ENCODE data around the gene LAYN. TPM values are rescaled to one million over a fixed set of nuclear protein-coding genes. Genes with fewer than 3 reads are reported as not detected.

The LAYN gene
- total RNA-seq, result 2.8 TPM
- long read RNA-seq, transcript LAYN-201 (7 exons, 2,066 nt), result major isoform, 5 of 7 reads
- long read RNA-seq, partial matches to known transcripts, result 2 of 7 reads
- long read RNA-seq, other reads (novel, unspliced or antisense), result 0 of 7 reads

GRCh38 chr11:111540114-111540936 is at the start of gene LAYN:
TSS of gene LAYN (plus strand) at chr11:111540720. CDS start at chr11:111540844, 124 bp downstream.
- peak within 1 kb of the TSS; percentile 72 for H3K4me3 ChIP-seq
- H3K36me3 ChIP-seq, result no peaks in the 10 kb centered on the region
- no peaks in the 10 kb centered on the region for H3K9me3 ChIP-seq (replicated peaks)
- peak; percentile 46 for DNase-seq
- peaks cover 47% of the 10 kb centered on the region for H3K27me3 ChIP-seq (ENCODE audit: low read depth)
- no peak for TF ChIP-seq CTCF (IDR thresholded peaks at IDR 0.05; ENCODE audit: borderline replicate concordance)
- H3K4me1 ChIP-seq, result peaks cover 31% of the 10 kb centered on the region
- intact Hi-C loops (cut with micrococcal nuclease), result no loop called here
- peak within 1 kb of the TSS; percentile 75 for H3K27ac ChIP-seq (replicated peaks)

GRCh38 chr11:111494040-111494439 is 46.5 kb upstream of the LAYN start:
- no peaks in the 10 kb centered on the region for H3K4me1 ChIP-seq
- no peaks in the 10 kb centered on the region for H3K36me3 ChIP-seq
- H3K27me3 ChIP-seq (ENCODE audit: low read depth), result peaks cover 6% of the 10 kb centered on the region
- no peak overlapping the region for H3K27ac ChIP-seq (replicated peaks)
- DNase-seq, result no peak
- no peaks in the 10 kb centered on the region for H3K9me3 ChIP-seq (replicated peaks)
- TF ChIP-seq CTCF (IDR thresholded peaks at IDR 0.05; ENCODE audit: borderline replicate concordance), result no peak
- intact Hi-C loops (cut with micrococcal nuclease), result no loop called here
- no peak overlapping the region for H3K4me3 ChIP-seq

- Histone ChIP-seq H3K27me3 (ENCODE audit: low read depth) (peaks cover 3% of the 10 kb centered on the region), H3K4me3 (no peak overlapping the region), H3K27ac (replicated peaks) (no peak overlapping the region), H3K9me3 (replicated peaks) (no peaks in the 10 kb centered on the region), H3K36me3 (no peaks in the 10 kb centered on the region), H3K4me1 (no peaks in the 10 kb centered on the region)
- no peak for TF ChIP-seq CTCF (IDR thresholded peaks at IDR 0.05; ENCODE audit: borderline replicate concordance)
- DNase-seq, result no peak
- intact Hi-C loops (cut with micrococcal nuclease), result no loop called here
Measured at GRCh38 chr11:111499483-111499882, 41.0 kb upstream of the LAYN start.

- no peak for DNase-seq
- H3K36me3 ChIP-seq, result no peaks in the 10 kb centered on the region
- peaks cover 3% of the 10 kb centered on the region for H3K27me3 ChIP-seq (ENCODE audit: low read depth)
- H3K4me1 ChIP-seq, result no peaks in the 10 kb centered on the region
- TF ChIP-seq CTCF (IDR thresholded peaks at IDR 0.05; ENCODE audit: borderline replicate concordance), result no peak
- no peak overlapping the region for H3K4me3 ChIP-seq
- intact Hi-C loops (cut with micrococcal nuclease), result no loop called here
- no peak overlapping the region for H3K27ac ChIP-seq (replicated peaks)
- H3K9me3 ChIP-seq (replicated peaks), result no peaks in the 10 kb centered on the region
Measured at GRCh38 chr11:111500481-111500880, 40.0 kb upstream of the LAYN start.

- H3K27me3 ChIP-seq (ENCODE audit: low read depth), result peaks cover 3% of the 10 kb centered on the region
- H3K4me3 ChIP-seq, result no peak overlapping the region
- H3K9me3 ChIP-seq (replicated peaks), result no peaks in the 10 kb centered on the region
- no peak for DNase-seq
- H3K4me1 ChIP-seq, result no peaks in the 10 kb centered on the region
- no peak overlapping the region for H3K27ac ChIP-seq (replicated peaks)
- no peak for TF ChIP-seq CTCF (IDR thresholded peaks at IDR 0.05; ENCODE audit: borderline replicate concordance)
- no peaks in the 10 kb centered on the region for H3K36me3 ChIP-seq
- intact Hi-C loops (cut with micrococcal nuclease), result no loop called here
Measured at GRCh38 chr11:111502611-111503010, 37.9 kb upstream of the LAYN start.

Measured in left ventricle myocardium inferior (tissue), 1 donor.